Nucleus accumbens (tissue), 56 donors: ENCODE results near the gene UCP3.

Source experiments
- DNase-seq, 56 donors: peaks; one replicate each; lab custom pipeline; 2025; lab: John Stamatoyannopoulos, UW

UCP3 gene

DNA sequence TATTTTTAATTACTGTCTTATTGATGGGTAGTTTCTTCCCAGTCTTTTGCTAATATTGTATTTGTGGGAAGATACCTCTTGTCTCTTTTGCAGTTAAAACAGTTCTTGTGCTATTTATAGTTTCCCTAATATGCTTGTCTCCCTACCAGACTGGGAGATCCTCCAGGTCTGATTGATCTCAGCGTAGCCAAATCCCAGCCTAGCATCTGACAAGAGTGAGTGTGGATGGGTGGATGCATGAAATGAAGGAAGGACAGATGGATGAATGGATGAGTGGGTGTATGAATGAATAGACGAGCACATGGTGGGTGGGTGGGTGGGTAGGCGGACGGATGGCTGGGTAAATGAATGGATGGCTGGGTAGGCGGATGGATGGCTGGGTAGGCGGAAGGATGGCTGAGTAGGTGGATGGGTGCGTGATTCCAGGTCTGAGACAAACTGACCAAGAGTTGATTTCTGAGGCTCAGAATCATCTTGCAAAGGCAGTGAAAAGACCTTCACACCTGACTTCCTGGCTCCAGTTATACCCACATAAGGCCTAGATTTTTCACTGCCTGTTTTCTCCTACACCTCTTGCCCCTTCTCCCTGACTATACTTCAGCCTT is 46.7 kb downstream of the UCP3 start:
- peak in 14 of 56 donors; percentile 10 to 48 (median 23) for DNase-seq

DNA sequence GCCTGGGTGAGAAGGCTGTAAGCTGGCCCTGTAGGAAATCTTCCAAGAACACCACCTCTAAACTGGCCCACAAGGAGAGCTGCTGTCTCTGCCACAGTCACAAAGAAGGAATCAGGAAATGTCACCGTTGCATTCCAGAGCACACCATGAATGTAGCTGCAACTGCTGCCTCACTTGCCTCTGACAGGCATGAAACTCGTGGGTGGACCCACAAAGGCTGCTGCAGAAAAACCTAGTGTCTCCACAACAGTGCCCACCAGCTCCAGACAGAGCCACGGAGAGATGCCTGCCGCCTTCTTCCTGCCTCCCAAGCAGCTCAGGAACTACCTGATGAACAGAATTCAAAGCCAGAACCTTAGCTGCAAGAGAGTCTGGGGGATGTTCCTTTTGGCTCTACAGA is 47.6 kb downstream of the UCP3 start:
- DNase-seq: peak in 4 of 56 donors; percentile 7 to 17 (median 15)

DNA sequence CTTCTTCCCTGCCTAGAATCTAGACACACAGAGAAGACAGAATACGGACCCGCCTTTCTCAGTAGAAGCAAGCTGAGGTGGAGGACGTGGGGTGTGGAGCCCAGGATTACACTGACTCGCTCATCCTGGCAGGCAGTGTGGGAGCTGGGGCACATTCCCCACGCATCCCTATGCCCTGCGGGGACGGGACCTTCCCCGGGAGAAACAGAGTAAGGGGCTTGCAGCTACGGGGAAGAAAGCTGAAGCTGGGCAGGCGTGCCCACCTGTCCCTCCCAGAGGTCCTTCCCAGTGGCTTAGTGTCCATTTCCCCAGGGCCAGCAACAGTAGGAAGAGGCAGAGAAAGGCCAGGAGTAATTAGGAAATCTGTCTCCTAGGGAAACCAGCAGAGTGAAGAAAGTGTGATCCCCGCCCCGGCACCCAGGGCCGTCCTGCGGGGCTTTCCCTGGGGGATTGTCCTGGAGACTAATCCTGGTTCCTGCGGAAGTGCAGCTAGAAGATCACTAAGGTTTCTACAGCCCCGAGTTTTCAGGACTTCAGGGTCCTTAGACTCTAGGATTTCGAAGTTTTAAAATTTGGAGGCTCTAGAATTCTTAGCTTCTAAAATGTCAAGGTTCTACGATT is 50.3 kb downstream of the UCP3 start:
- DNase-seq: no peak

DNA sequence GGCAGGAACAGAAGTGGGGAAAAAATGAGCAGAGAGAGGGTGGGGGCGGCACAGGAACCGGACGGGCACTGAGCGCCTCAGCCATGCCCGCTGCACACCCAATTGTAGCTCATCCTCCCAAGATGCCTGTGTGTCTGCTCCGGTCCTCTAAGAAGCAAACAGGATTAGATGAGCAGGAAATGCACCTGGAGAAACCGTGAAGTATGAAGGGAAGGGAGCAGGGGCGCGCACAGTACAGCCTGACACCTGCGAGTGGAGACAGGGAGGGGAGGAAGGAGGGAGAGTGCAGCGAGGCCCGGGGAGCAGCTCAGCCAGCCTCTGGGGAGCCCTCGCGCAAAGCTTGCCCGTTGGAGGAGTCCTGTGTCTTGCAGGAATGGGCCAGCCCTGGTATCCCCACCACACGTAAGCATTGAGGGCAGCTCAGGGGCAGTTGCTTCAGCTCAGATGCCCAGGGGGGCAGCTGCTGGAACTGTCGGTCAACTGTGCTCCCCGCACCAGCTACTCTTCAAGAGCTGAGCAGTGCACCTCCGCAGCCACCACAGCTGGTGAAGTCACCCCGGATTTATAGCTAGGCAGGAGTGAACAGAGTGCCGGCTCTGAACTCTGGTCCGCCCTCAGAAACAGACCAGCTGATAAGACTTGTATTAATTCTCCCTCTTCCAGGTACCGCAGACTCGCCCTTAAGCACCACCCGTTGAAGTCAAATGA is 51.1 kb downstream of the UCP3 start:
- DNase-seq: no peak

DNA sequence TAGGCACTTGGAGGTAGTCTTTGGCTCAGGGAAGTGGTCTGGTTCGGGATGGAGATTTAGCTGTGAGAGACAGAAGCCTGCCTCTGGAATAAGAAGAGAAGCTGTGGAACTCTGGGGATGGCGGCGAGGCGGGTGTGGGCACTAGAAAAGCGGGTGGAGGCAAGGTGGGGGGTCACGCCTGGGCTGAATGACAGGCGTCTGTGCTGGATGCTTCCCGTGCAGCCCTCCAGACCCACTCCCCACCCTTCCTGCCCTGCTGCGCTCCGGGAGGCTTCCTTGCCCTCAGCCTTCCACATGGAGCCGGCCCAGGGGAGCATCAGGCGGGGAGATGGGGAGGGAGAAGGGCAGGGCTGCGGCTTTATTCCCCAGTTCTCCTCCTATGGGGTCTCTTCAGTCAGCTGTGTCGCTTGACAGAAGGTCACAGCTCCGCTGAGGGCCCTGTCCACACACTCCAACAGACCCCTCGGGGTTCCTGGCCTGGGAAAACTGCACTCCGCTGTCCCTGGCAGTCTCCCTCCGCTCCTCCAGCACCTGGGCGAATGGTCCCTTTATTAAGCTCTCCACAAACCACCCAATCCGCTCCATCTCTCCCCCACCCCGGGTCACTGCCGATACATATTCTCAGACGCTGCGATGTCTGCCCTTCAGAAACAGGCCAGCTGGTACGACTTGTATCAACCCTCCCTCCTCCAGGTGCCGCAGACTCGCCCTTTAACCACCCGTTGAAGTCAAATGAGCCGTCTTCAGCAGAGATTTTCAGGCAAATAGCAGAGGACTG is 51.8 kb downstream of the UCP3 start:
- no peak for DNase-seq

DNA sequence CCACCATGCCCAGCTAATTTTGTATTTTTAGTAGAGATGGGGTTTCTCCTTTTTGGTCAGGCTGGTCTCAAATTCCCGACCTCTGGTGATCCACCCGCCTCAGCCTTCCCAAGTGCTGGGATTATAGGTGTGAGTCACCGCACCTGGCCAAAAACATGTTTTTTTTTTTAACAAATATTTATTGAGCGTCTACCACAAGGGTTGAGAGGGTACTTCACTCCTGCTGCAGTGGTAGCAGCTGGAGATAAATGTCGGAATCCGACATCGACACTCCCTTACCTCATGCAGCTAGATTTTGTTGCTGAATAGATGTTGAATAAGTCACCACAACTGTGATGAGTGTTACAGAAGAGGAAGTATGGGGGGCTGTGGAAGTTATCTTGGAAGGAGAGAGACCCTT is 57.1 kb downstream of the UCP3 start:
- no peak for DNase-seq

DNA sequence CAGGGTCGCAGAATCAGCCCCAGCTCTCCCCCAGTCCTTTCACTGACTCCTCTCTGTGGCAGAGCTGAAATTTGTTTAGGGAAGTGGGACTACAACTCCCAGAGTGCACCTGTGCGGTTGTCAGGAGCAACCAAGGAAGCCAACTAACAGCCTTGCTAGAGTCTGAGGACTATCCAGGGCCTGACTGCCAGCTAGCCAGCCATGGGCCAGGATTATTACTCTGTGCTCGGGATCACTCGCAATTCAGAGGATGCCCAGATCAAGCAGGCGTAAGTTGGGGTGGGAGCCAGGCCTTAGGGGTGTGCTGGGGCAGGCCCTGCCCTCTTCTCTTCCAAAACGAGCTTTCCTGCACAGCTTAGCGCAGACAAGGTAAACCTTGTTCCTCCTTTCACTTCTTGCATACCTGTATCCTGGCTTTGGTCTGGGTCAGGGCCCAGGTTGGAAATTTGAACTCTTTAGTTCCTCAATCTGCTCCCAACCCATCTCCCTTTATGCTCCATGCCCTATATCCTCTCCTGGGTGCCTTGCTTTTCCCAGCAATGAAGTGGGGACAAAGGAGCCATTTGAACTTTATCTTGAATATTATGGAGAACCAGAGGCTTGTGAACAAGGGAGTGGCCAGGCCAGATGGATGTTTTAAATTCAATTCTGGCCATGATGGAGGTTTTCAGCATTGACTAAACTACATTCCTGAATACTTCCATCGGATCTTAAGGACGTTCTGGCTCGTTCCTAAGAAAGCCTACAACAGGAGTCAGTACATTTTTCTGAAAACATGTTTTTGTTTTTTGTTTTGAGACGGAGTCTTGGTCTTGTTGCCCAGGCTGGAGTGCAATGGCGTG is 57.8 kb downstream of the UCP3 start, which contains the start of gene DNAJB13:
TSS of gene DNAJB13 (plus strand) at position 158 of the 842 bp plus-strand sequence. CDS start at position 202, 44 bp downstream.
- peak in 21 of 56 donors; percentile 1 to 64 (median 25) for DNase-seq
